Activated CD4-positive, CD25-positive, alpha-beta regulatory T cell (primary cell): Measurements from ENCODE around the gene U2AF2.

ENCODE experiments used
- DNase-seq, 4 experiments: peaks; one replicate each; lab custom pipeline; 2025; lab: John Stamatoyannopoulos, UW

Gene U2AF2

DNA sequence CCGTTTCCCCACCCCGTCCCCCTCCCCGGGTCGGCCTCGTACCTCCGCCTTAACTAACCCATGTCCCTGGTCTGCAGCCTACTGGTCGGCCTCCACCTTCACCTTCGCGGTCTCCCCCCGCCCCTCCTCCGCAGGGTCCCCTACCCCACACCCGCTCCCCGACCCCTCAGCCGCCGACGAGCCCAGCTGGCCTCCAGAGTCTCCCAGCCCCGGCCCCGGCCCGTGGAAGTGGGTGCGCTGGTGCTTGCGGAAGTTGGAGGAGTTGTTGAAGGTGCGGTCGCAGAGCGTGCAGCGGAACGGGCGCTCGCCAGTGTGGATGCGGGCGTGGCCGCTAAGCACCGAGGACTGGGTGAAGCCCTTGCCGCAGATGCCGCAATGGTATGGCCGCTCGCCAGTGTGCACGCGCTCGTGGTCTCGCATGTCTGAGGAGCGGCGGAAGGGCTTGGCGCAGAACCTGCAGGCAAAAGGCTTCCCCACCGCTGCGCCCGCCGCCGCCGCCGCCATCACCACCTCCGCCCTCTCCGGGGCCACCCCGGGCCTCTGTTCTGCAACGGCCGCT is 33.1 kb upstream of the U2AF2 start:
- DNase-seq = no peak

DNA sequence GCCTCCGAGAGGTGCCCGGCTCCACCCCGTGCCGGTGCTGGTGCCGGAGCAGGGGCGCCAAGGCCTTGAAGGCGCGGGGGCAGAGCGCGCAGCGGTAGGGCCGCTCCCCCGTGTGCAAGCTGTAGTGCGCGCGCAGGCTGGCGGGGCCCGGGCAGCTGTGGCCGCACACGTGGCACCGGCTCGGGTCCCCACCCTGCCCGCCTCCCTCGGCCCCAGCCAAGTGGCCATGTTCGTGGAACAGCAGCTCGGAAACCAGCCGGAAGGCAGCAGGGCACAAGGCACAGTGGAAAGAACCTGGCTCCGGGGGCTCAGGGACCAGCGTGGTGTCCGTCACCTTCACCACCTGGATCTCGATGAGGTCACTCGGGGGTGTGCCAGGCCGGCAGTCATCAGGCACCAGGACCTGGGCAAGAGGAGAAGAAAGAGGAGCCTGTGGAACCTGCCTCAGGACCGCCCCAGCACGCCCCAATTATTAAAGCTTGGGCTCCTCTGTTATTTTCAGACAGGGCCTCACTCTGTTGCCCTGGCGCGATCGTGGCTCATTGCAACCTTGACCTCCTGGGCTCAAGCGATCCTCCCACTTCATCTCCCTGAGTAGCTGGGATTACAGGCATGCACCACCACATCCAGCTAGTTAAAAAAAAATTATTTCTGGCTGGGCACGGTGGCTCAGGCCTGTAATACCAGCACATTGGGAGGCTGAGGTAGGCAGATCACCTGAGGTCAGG is 32.4 kb upstream of the U2AF2 start:
- no peak for DNase-seq

DNA sequence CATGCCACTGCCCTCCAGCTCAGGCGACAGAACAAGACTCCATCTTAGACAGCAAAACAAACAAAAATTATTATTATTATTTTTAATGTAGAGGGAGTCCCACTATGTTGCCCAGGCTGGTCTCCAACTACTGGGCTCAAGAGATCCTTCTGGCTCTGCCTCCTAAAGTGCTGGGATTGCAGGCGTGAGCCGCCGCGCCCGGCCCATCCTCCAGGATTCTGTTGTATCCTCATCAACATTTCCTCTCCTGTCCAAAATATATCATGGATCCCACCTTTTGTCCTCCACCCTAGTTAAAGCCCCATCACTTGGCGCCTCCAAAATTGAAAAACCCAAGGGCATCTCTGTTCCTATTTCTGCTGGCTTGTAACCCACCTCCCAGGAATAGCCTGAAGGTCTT is 31.7 kb upstream of the U2AF2 start:
- DNase-seq = no peak

DNA sequence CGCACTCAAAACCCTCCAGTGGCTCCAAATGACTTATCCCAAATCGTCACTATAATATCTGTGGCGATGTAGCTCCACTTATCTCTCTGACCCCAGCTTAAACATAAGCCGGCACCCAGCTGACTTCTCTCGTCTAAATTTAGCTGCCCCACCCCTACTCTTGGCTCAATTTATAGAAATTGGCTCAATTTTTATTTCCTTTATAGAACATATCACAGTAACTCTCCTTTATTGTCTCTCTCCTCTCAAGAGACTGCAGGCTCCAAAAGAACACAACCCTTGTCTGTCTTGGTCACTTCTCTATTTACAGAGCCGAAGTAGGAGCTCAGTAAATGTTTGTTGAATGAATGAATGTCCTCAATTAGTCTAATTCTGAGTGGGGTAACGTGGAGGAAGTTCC is 31.3 kb upstream of the U2AF2 start:
- no peak for DNase-seq

DNA sequence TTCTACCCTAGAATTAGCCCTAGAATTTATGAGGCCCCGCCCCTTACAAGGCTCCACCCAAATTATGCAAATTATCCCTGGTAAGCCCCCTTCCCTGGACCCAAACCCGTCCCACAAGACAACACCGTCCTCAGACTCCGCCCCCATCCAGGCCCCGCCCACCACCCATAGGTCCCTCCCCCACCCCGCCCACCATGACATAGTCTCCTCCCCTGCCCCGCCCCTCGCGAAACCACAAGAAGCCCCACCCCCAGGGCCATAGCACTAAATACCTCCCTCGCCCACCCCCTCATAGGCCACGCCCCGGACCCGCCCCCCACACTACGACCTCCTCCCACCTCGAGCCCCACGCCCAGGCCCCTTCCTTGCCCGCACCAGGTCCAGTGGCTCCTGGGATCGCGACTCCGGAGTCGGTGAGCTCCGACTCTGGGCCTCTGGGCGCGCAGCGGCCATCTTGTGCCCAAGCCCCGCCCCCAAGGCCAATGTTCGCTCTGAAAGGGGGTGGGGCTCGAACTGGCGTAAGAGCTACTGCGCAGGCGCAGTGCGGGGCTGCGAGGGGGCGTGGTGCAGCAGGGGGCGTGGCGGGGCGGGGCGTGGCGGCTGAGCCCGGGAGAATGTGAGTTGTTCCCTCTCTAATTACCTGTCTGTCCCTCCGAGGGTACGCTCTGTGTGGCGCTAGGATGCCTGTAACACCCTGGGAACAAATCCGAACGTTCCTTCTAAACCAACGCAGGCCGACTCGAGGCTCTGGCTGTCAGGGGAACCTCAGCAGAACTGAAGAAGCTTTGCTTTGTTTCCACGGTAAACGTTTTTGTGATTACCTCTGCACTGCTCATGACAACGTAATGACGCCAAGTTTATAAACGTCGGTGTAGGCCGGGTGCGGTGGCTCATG is 30.5 kb upstream of the U2AF2 start, which contains the start of gene ZNF784:
Gene ZNF784 (minus strand): TSS at position 458 of the 895 bp plus-strand sequence. CDS start 5 bp downstream, at position 453.
- peak; percentile 89 to 94 (median 92) for DNase-seq

- no peak for DNase-seq
These were observed 29.9 kb upstream of the U2AF2 start for GRCh38 chr19:55625004-55625326.

DNA sequence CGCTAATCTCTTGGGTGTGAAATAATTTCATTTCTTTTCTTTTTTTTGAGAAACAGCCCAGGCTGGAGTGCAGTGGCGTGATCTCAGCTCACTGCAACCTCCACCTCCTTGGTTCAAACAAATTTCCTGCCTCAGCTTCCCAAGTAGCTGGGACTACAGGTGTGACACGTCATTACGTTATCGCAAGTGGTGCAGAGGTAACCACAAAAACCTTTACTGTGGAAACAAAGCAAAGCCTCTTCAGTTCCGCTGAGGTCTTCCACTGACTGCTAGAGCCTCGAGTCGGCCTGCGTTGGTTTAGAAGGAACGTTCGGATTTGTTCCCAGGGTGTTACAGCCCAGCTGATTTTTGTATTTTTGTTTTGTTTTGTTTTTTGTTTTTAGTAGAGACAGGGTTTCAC is 28.5 kb upstream of the U2AF2 start:
- no peak for DNase-seq

DNA sequence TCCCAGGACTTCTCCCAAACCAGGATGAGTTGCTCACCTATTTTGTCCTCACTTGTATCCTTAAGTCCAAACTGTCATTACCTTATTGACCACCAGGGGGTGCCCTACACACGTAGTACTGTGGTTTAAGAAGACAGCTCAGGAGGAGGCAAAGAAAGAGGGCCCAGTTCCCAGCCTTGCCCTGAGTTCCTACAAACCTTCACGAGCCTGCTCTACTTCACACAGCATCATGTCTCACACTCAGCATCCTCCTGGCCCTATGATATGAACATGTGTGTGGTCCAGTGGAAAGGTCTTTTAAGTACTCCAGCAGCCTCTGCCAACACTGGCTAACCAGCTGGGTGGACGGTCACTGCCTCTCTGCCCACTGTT is 22.4 kb upstream of the U2AF2 start:
- peak; percentile 70 to 87 (median 77) for DNase-seq

DNA sequence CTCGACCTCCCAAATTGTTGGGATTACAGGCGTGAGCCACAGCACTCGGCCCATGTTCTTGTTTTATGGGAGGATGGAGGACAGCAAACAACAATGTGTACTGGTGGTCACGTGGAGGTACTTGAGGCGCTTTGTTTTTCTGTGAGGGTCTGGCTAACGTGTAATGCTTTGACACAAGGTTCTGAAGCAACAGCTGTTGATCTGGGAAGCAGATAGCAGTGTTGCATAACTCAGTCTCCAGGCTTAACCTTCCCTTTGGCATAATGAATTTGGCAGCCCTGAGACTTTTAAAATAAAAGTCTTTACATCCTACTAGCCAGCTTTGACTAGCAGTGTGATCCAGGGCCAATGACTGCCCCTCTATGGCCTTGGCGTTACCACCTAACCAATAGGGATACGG is 21.0 kb upstream of the U2AF2 start:
- DNase-seq = no peak

DNA sequence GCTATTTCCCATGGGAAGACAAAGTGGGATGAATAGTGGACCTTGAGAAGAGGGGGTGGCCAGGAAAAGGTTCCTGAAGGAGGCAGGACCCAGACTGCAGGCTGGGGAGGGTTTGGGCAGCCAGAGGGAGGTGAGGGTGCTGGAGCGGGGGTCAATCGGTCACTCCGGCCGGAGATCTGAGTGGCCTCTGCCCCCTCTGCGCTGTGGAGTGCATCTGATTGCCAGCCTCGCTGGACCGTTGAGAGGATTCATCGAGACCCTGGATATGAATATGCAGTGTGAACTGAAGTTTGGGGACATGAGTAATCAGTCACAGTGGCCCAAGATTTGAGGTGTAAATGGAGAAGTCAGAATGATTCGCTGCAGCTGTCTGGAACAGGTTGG is 19.5 kb upstream of the U2AF2 start:
- DNase-seq = no peak

- no peak for DNase-seq
These were observed 18.9 kb upstream of the U2AF2 start for GRCh38 chr19:55635856-55636440.

GRCh38 chr19:55636723-55637122 is 18.1 kb upstream of the U2AF2 start:
- DNase-seq = no peak

DNA sequence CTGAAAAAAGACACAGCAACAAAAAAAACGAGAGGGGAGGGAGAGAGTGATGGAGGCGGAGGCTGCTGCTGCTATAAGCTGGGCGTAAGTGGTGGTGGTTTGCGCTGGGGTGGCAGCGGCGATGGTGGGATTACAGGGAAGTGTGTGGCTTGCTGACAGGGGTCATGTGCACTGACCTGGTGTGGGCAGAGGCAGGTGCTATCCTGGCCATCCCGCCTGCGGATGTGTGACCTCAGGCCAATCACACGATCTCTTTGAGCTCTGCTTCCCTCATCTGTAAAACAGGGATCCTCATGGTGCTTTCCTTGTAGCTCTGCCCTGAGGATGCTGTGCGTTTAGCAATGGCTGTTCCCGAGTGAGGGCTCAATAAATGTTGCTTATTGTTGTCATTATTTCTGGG is 17.3 kb upstream of the U2AF2 start:
- DNase-seq = no peak

- peak in 2 of 4 experiments; percentile 28 to 35 for DNase-seq
These were observed 15.9 kb upstream of the U2AF2 start for GRCh38 chr19:55638864-55639359.

- peak in 3 of 4 experiments; percentile 33 to 56 (median 53) for DNase-seq
These were observed 14.7 kb upstream of the U2AF2 start for GRCh38 chr19:55640043-55640576.

GRCh38 chr19:55640577-55641425 is 14.0 kb upstream of the U2AF2 start, which contains the start of gene ZNF580:
TSS of gene ZNF580 (plus strand) at chr19:55641002. CDS start at chr19:55642509, 1,507 bp downstream.
- DNase-seq = peak in 3 of 4 experiments; percentile 32 to 40 (median 36)

DNA sequence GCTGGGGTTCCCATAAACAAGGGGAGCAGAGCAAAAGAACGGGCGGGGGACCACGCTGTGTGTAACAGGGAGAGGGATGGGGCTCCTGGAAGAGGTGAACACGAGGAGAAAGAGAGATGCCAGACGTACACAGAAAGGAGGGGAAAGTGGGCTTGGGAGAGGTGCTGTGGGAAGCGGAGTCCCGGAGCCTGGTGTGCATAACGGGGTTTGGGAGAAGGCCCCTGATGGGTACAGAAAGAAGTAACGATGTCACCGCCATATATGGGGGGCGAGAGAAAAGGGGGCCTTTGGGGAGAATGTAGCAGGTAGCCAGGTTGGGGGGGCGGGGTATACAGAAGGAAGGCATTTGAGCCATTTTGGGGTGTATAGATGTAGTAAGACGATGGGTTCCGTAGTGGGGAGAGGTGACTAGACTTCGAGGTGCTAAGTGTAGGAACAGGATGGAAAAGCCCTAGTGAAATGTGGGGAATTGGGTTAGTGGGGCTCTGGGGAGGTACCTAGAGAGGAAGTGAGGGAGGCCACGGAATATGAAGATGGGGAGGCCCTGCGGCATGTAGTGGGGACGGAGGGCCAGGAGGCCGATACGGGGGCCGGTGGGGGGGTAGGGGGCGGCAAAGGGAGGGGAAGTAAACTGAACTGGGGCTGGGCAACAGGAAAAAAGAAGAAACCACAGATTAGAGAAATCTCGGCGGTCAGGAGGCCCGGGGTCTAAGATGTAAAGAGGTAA is 13.2 kb upstream of the U2AF2 start:
- DNase-seq = no peak

DNA sequence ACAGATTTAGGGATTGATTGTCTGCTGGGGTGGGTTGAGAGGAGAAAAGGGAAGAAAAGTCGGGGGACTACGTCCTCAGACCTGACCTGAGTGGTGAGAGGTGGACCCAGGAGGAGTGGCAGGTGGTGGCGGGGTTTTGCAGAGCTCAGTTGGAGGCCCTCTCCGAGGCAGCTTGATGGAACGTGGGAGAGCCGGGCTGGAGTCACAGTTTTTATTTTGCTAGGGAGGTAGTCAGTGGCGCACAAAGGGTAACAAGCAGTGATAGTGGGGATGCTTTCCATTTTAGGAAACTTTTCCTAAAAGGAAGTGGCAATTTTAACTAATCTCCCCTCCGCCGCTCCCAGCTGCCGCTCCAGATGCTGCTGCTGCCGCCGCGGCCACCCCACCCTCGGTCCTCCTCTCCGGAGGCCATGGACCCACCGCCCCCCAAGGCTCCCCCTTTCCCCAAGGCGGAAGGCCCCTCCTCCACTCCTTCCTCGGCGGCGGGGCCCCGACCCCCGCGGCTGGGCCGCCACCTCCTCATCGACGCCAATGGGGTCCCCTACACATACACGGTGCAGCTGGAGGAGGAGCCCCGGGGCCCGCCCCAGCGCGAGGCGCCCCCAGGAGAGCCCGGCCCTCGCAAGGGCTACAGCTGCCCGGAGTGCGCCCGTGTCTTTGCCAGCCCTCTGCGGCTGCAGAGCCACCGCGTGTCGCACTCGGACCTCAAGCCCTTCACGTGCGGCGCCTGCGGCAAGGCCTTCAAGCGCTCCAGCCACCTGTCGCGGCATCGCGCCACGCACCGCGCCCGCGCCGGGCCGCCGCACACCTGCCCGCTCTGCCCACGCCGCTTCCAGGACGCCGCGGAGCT is 12.5 kb upstream of the U2AF2 start:
- DNase-seq = no peak
